ENCODE measurements around the gene SERINC2.

- TF ChIP-seq POLR2A (IDR thresholded peaks at IDR 0.05) (no peak), CTCF (IDR thresholded peaks at IDR 0.05) (no peak), POLR2AphosphoS5 (IDR thresholded peaks at IDR 0.05) (no peak), EP300 (IDR thresholded peaks at IDR 0.05) (no peak)
Measured at GRCh38 chr1:31427322-31427721, 14.3 kb downstream of the SERINC2 start.

Data from sigmoid colon (tissue), 4 donors.